NCI-H524 treated with DMSO at 0.1 percent for 48 hours (cell line): ENCODE results near the gene CPEB4.

Experiments used
- DNase-seq: peaks from one replicate; lab custom pipeline; 2025; lab: John Stamatoyannopoulos, UW

The CPEB4 gene

DNA sequence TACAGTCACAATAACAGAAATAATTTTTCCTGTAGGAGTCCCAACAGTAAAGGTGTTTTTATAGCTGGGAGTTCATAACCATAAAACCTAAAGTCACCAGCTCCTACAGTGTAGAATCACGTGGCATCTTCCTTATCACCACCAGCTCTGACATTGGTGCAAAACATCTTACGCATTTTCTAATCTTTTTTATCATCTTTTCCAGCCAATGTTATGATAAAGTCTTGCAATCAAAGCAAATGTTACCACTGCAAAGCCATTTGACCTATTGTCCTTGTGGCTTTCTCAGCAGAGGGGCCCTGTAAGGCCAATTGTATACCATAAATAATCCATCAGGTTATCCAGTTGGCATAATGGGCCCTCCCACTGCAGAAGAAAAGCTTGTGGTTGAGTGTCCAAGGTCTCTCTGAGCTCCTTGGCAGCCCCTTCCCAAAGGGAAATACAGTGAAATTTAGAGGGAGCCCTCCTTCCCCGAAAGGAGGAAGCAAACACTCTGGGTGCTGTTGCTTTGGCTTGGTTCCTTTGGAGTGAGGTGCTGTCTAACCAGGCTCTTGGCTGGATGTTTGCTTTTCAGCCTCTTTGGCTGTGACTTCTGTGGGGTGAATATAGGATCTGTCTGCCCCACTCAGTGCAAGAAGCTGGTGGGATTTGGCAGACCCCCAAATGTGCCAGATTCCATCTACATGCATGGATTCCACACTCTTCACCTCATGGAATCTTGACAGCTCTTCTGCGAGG is 29.3 kb upstream of the CPEB4 start:
- no peak for DNase-seq

DNA sequence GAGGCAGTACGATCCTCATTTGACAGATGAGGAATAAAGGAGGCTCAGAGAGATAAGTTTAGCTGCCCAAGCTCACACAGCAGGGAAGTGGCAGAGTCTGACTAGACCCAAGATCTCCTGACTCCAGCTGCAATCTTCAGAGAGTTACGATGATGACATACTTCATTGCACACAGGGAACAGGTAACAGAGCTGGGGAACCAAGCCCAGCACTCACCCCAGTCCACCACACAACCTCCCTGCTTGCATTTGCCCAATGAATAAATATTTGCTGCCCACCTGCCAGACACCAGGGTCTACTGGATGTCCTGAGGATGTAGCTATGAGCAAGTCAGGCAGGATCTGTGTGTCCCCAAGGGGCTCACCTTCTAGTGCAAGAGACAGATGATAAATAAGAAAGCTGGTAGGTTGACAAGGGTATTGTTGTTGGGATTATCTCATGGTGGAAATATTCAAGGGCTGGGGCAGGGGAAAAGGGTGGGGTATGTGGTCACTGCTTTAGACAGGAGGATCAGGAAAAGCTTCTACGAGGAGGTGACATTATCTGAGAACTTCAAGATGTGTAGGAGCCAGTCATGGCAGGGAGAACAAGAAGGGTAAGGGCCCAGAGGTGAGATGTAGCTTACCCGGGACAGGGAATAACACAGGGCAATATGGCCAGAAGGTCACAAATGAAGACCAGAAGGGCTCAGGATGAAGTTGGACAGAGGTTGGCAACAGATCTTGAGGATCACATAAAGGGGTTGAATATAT is 28.6 kb upstream of the CPEB4 start:
- no peak for DNase-seq

DNA sequence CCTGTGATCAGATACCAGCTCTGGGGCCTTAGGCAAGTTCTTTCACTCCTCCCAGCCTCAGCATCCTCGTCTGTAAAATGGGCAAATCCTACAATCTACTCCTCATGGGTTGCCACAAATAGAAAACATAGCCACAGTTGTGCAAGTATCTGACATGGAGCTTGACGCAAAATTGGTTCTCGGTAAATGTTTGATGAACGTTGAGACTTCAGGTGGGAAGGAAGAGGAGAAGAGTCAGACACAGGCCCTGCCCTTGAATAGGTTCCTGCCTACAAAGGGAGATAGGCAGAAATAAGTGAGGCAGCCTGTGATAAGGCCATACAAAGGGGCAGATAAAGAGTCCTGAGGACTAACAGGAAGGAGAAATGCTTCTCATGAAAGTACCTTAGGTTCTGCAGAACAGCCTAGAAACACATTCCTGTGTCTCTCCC is 26.1 kb upstream of the CPEB4 start:
- no peak for DNase-seq

DNA sequence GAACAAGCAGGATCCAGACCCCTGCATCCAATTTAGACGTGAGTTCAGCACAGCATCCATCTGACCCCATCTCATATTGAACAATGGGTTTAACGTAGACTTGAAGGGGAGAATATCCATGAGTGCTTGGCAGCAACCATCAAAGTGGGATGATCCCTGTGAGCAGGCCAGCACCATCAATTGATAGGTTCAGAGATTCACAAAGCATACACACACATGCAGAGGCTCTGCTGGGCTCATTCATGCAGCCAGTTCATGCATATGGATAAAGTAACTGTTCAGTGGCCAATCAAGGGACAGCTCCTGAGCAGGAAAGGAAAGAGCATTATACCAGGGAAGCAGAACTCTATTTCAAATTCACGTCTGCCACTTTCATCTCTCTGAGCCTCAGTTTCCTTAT is 24.8 kb upstream of the CPEB4 start:
- no peak for DNase-seq

DNA sequence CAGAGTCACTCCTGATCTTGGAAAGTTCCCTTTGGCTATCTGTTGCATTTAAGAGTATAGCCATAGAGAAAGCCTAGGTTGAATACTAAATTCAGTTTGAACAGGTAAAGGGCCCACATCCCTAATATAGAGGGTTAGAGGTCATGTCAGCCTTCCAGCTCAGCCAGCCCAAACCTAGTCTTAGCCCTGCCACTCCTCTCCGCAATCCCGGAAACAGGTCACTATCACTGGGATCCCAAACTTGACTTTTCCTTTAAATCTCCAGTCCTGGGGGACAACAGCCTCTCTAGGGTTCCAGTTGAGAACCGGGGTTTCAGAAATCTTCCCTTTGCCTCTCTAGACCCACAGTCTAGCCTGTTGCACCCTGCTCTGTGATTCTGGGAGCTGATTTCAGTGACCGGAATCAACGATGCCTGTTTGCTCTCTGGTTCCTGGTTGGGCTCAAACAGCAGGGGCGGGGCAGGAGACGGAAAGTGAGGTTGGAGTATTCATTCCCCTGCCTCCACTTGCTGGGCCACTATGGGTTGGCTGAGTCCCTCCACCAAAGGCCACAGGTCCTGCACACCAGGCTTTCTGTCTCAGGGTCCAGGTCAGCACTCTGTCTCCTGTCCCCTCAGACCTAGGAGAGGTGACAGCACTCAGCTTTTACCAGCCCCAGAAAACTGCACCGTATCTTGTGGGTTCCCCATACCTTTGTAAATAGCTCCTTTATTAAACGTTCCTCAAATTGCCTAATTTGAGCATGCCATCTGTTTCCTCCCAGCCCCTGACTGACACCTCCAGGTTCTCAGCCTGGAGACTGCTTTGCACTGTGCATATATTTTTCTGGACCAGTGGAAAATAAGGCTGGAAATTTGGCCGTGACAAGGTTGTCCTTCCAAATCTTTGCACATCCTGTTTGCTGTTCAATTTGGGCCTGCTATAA is 23.8 kb upstream of the CPEB4 start:
- no peak for DNase-seq

DNA sequence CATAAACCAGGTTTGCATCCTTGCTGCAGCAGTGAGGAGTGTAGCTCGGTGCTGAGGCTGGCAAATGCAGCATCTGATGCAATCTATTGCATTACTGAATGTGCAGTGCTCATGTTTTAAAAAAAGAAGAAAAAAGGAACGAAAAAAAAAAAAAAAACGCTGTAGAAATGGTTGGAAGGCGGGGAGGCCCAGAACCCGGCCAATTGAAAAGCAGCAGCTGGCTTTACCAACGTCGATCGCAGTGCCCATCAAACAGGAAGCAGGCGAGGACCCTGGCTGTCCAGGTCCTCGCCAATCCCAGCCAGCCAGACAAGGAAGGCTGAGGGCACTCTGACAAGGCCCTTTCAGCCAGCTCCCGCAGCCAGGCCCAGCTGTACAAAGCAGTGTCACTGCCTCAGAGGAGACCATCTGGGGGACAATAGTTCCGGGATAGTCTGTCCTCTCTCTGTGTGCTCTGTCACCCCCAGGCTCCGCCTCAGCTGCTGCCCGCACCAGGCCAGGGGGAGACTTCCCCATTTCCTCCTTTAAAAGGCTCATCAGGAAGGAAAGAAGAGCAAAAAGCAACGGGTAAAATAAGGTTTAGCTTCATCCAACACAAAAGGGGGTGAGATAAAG is 21.8 kb upstream of the CPEB4 start:
- no peak for DNase-seq

DNA sequence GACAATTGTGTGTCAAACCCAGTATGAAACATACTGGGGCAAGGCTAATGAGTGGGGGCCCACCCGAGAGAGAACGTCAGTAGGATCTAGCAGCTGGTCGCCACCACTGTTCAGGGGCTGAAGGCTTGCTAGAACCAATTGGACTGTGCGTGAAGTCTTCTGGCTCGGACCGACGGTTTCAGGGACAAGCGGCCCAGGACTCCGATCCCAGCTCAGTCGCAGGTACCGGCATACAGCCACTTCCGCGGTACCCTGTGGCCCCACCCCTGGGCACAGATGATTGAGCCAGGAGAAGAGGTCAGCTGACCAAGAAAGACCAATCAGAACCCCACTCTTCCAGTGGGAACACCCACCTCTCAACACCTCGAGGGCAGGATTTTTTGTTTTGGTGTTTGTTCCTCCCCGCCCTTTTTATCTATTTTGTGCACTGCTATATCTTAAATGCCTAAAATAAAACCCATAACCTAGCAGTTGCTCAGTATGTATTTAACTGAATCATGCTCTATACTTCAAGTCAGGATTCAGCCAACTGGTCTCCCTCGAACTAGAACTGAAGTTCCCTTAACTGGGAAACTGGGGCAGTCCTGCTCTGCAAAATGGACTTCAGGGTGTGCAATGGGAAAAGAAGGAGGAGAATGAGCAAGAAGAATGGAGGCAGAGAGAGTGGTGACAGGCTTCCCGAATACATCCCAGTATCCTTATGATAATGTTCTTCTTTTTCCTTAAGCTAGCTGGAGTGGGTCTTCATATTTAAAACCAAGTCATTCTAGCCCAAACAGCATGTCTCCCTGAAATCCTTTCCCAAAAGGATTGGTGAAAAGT is 21.1 kb upstream of the CPEB4 start:
- no peak for DNase-seq

DNA sequence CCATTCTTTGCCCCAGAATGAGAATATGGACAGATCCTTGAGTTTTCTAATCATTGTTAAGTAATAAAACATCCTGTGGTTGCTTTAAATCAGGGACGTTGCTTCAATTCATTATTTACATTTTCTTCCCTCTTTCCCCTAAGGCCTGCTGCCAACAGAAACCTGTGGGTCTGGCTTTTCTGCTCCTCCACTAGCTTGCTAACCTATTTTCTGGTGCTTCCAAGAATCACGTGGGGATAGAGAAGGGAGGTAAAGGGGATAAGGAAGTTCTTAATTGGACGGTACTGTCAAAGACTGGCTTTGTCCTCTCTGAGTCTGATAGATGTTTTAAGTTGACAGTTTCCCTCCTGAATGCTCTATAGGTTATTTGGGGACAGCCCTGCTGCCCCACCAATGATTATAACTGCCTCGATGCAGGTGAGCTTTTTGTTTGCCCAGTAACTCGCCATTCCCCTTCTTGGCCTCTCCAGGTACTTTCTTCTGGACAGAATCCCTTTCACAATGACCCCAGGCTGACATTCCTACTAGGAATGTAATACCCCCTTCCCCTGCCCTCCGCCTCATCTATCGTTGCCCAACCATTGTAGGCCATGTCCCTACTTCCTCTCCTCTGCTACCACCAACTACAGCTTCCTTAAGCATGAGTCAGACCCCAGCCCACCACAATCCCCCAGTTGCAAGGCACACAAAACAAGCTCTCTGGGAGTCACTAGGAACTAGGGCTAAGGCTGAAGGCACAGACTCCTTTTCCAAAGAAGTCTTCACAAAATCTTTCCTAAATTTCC is 19.9 kb upstream of the CPEB4 start:
- DNase-seq = no peak

DNA sequence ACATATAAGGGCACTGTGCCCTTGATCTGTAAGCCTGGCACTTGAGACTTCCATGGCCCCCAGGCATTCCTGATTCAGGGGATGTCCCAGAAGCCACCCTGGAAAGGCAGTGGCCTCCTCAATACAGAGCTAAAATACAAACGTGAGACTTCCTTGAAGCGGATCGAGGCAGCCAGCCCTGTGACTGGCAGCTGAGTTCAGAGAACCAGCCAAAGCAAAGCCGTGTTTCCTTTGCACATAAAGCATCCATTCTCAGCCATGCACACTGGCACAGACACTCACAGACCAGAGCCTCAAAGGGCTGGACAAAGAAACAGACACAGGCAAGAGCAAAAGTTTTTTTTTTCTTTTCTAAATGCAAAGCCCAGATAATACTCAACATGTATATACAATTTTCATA is 18.8 kb upstream of the CPEB4 start:
- DNase-seq = no peak

DNA sequence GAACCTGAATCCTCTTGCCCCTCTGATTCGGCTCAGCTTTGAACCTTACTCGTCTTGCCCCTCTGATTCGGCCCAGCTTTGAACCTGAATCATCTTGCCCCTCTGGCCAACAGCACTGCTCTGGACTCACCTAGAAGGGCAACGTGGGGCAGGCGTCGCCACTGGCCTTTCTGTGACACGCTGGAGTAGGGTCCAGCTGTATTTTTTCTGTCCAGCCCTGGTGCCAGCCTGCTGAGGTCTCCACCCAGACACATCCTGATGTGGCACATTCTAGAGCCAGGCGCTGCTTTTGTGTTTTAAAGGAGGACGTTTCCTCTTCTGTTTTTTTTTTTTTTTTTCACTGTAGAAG is 15.2 kb upstream of the CPEB4 start:
- no peak for DNase-seq

DNA sequence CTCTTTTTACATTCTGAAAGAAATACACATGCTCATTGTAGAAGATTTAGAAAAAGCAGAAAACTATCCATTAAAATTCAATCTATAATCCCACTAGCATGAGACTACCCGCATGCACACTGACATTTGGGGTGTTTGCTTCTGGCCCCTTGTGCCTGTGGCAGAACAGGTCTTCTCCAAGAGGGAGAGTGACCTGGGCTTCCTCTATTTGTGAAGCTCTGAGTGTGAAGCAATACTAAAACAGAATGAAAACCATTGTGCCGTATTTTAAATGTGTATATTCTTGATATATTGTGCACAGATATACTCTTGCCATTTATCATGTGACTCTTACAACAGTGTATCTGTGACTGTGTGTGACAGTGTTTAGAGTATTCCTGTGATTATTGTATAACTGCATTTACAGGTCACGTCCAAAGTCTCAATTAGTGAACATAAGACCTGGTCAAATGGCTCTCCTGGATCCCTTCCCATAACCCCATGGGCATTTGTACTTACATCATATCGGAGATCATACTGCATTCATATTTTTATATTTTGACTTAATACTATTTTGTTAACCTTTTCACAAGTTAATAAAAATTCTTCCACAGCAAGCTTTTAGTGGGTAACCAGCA is 14.7 kb upstream of the CPEB4 start:
- DNase-seq = no peak

DNA sequence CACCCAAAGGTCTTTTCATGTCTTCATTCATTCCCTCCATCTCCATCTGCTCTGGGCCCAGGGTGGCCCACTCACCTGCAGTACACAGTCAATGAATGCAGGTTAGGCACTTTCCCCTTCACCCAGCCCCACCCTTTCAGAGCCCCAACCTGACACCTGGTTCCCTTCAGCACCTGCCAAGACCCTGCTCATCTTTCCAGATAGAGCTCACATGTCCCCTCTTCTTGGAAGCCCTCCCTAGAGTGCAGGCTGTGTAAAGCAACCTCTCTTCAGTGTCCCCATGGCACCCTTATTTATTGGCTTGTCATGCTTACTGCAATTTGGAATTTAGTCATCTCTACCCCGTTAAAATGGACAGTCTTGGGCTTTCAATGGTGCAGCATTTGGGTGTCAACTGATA is 13.0 kb upstream of the CPEB4 start:
- no peak for DNase-seq

DNA sequence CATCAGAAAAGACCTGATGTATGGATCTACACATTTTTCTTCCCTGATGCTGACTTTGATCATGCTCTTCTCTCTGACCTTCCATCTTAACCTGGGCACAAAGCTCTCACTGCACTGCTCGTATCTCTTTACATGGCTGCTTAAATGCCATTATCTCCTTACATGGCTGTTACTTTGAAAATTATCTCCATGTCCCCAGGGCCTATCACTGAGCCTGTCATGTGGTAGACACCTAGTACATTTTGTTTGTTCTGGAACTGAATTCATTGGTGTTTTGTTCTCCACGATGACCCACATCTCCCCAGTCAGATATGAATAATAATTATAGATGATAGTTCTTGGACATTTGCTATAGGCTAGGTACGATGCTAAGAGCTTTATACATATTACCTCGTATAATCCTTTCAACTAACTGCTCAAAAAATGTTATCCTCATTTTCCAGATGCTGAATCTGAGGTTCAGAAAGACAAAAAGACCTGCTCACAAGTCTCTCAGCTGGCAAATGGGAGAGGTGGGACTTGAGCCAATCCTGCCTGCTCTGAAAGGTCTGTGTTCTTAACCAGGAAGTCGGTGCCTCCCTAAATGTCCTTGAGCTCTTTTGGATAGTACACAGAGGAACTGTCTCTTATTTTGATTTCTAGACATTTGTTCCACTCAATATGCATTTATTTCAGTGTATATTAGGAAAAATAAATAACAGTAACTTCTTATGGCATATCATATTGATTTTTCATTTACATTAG is 9.8 kb upstream of the CPEB4 start:
- no peak for DNase-seq

DNA sequence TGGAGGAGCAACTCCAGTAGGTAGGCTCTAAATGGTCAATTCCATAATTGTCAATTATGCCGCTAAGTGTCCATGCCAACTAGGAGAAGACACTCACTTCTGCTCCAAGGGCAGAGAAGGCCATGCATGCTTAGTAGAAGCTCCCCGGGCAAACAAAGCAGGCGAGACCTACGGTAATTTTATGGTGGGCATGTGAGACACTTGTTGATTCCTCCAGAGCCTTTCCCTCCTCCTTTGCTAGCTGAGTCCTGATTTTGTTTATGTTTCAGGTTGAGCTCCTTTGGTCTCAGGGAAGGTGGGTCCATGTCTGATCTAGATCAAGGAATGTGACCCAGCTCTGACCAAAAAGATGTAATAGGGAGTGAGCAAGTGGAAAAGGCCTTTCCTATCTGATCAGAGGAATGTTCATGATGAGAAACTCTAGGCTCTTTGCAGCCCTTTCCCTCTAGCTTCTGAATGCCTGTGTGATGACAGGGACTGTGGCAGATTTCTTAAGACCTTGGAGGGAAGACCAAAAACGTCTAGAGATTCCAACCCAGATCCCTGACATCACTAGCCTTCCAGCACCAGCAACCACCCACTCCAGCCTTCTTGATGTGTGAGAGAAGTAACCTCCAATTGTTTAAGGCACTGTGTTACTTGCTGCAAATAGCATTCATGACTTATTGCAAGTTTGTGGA is 7.7 kb upstream of the CPEB4 start:
- no peak for DNase-seq

DNA sequence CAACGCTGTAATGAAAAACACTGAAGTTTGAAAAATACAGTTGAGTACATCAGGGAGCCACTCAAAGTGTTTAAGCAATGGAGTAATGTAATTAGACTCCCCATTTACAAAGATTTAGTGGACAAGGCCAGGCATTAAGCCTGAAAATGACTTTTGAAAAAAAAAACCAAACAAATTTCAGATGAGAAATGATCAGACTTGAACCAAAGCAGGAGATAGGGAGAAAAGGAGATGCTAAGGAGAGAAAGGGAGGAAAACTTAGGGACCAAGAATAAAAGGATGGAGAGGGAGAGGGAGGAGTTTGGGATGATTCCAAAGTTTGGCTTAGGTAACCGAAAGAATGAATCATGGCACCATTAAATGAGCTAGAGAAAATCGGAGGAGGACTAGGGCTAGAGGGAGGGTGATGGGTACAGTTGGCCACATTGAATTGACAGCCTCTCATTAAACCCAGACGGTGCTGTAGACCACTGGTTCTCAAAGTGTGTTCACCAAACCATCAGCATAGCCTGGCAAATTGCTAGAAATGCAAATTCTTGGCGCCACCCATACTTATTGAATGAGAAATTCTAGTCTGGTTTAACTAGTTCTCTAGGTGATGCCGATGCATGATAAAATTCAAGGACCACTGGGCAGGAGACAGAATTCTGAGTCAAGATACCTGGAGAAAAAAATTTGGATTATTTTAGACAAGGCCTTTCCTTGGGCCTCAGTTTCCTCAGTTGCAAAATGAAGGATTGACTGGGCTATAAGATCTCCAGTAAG is 6.2 kb upstream of the CPEB4 start:
- DNase-seq = no peak

DNA sequence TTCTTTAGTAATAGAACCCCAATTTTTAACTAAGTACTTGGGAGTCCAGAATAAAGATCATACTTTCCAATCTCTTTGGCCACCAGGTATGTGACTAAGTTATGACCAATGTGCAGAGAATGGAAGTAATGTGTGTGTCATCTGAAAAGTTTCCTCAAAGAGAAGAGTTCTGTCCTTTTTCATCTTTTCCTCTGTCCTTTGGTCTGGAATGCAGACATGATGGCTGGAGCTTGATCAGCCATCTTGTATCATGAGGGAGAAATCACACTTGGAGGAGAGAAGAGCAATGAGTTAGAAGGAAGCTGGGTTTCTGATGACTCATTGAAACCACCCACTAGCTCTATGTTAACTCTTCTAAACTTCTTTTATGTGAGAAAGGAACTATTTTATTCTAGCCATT is 5.5 kb upstream of the CPEB4 start:
- DNase-seq = no peak

DNA sequence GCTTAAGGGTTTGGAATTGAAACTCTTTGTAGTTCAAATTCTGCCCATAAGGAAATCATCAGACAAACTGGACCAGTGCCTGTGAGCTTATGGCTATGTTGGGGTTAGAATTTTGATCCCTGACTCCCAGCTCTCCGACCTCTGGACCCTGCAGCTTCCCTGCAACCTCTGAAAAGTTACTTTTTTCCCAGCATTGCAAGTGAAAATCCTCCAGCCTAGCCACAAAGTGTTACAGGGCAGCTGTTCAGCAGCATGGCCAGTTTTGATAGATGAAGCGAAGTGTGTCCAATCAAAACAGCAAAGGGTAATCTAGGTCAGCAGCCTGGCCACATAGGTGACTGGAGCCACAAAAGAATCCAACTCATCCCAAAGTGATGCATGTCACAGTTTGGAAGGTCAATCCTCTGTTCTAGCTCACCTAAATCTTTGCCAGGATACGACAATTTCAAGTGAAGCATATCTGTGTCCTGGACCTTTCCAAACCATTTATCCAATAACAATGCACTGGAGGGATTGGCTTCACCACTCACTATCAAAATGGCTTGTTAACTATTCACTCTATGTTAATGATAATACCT is 4.7 kb upstream of the CPEB4 start:
- DNase-seq = no peak
